ENCODE data around the gene DNAH1. TPM values are rescaled to one million over a fixed set of nuclear protein-coding genes. Genes with fewer than 3 reads are reported as not detected.
A peak's percentile ranks its signal among the peaks of the same experiment; 100 is the strongest.

The DNAH1 gene
- total RNA-seq, 1 experiment from 2014 or later: 5.9 TPM

- no peaks in the 10 kb centered on the region for H3K27me3 ChIP-seq (ENCODE audit: insufficient read depth, low read depth)
- H3F3A ChIP-seq (ENCODE audit: insufficient read depth, low read depth): no peaks in the 10 kb centered on the region
- ChIA-PET POLR2A (ENCODE audit: unreplicated experiment) (interaction anchor here (0.6 to 0.7 kb wide), 2 partner anchors 11 to 583 kb away, joined by 3 to 12 read pairs; no protein-coding TSS in a partner anchor), CTCF (interaction anchor here (0.7 kb wide), 1 partner anchor 678 kb away, joined by 7 read pairs; no protein-coding TSS in a partner anchor)
- no peak for TF ChIP-seq CTCF (conservative IDR thresholded peaks at IDR 0.05)
- no peak overlapping the region for H2AFZ ChIP-seq
- no peaks in the 10 kb centered on the region for H4K20me1 ChIP-seq (ENCODE audit: insufficient read depth)
- BruUV-seq (replicated peaks): no TSS peak
- no peak for DNase-seq
- no peaks in the 10 kb centered on the region for H3K4me1 ChIP-seq (replicated peaks; ENCODE audit: insufficient read depth)
- H3K4me3 ChIP-seq: no peak overlapping the region
- no peaks in the 10 kb centered on the region for H3K79me2 ChIP-seq (ENCODE audit: low read depth)
- intact Hi-C loops (cut with micrococcal nuclease; ENCODE audit: unreplicated experiment): no loop called here
- H3K9me2 ChIP-seq (ENCODE audit: insufficient read depth): no peaks in the 10 kb centered on the region
- no peaks in the 10 kb centered on the region for H3K9me3 ChIP-seq (ENCODE audit: insufficient read depth, low read depth)
- H3K36me3 ChIP-seq (ENCODE audit: low read depth): no peaks in the 10 kb centered on the region
- no peak overlapping the region for H3K4me2 ChIP-seq
- H3K27ac ChIP-seq: no peak overlapping the region
Observed at GRCh38 chr3:52299247-52299878, 16.8 kb upstream of the DNAH1 start.

GRCh38 chr3:52299879-52300611, 16.1 kb upstream of the DNAH1 start:
- Histone ChIP-seq H3K79me2 (ENCODE audit: low read depth) (no peaks in the 10 kb centered on the region), H3K36me3 (ENCODE audit: low read depth) (no peaks in the 10 kb centered on the region), H3K9me3 (ENCODE audit: insufficient read depth, low read depth) (no peaks in the 10 kb centered on the region), H4K20me1 (ENCODE audit: insufficient read depth) (no peaks in the 10 kb centered on the region), H3F3A (ENCODE audit: insufficient read depth, low read depth) (no peaks in the 10 kb centered on the region), H3K4me2 (no peak overlapping the region), H3K27me3 (ENCODE audit: insufficient read depth, low read depth) (no peaks in the 10 kb centered on the region), H3K4me3 (no peak overlapping the region), H2AFZ (no peak overlapping the region), H3K27ac (no peak overlapping the region), H3K4me1 (replicated peaks; ENCODE audit: insufficient read depth) (no peaks in the 10 kb centered on the region), H3K9me2 (ENCODE audit: insufficient read depth) (no peaks in the 10 kb centered on the region)
- POLR2A ChIA-PET (ENCODE audit: unreplicated experiment): interaction anchor here (0.6 kb wide), 2 partner anchors 11 to 382 kb away, joined by 3 read pairs; no protein-coding TSS in a partner anchor
- DNase-seq: peak in 1 of 2 experiments; percentile 36
- no peak for TF ChIP-seq CTCF (conservative IDR thresholded peaks at IDR 0.05)
- no peak for TF ChIP-seq EZH2 (IDR thresholded peaks at IDR 0.05; ENCODE audit: low read depth)
- CTCF ChIA-PET: no interaction called here
- intact Hi-C loops (cut with micrococcal nuclease; ENCODE audit: unreplicated experiment): no loop called here
- BruUV-seq (replicated peaks): no TSS peak

- ChIA-PET POLR2A (ENCODE audit: unreplicated experiment) (no interaction called here), CTCF (no interaction called here)
- H3K27ac ChIP-seq: no peak overlapping the region
- H3K9me3 ChIP-seq (ENCODE audit: insufficient read depth, low read depth): no peaks in the 10 kb centered on the region
- no peaks in the 10 kb centered on the region for H4K20me1 ChIP-seq (ENCODE audit: insufficient read depth)
- H3K4me1 ChIP-seq (replicated peaks; ENCODE audit: insufficient read depth): no peaks in the 10 kb centered on the region
- no peak for DNase-seq
- no peak overlapping the region for H2AFZ ChIP-seq
- no peaks in the 10 kb centered on the region for H3K79me2 ChIP-seq (ENCODE audit: low read depth)
- no peaks in the 10 kb centered on the region for H3F3A ChIP-seq (ENCODE audit: insufficient read depth, low read depth)
- no TSS peak for BruUV-seq (replicated peaks)
- H3K4me3 ChIP-seq: no peak overlapping the region
- H3K9me2 ChIP-seq (ENCODE audit: insufficient read depth): no peaks in the 10 kb centered on the region
- TF ChIP-seq CTCF (conservative IDR thresholded peaks at IDR 0.05): no peak
- no peak for TF ChIP-seq EZH2 (IDR thresholded peaks at IDR 0.05; ENCODE audit: low read depth)
- no peak overlapping the region for H3K4me2 ChIP-seq
- intact Hi-C loops (cut with micrococcal nuclease; ENCODE audit: unreplicated experiment): no loop called here
- no peaks in the 10 kb centered on the region for H3K27me3 ChIP-seq (ENCODE audit: insufficient read depth, low read depth)
- H3K36me3 ChIP-seq (ENCODE audit: low read depth): no peaks in the 10 kb centered on the region
Observed at GRCh38 chr3:52302426-52303145, 13.5 kb upstream of the DNAH1 start.

Data from PC-9 (cell line).